GM21526 (cell line): ENCODE data around the gene SUPT5H.

ENCODE experiments used
- ATAC-seq: cut with Tn5 transposase; IDR thresholded peaks from one replicate; pipeline ENCODE4 v1.9.1; 2021; ENCODE audit warnings: moderate library complexity; ENCODE audit not compliant: unreplicated experiment, low FRiP score

Gene SUPT5H

DNA sequence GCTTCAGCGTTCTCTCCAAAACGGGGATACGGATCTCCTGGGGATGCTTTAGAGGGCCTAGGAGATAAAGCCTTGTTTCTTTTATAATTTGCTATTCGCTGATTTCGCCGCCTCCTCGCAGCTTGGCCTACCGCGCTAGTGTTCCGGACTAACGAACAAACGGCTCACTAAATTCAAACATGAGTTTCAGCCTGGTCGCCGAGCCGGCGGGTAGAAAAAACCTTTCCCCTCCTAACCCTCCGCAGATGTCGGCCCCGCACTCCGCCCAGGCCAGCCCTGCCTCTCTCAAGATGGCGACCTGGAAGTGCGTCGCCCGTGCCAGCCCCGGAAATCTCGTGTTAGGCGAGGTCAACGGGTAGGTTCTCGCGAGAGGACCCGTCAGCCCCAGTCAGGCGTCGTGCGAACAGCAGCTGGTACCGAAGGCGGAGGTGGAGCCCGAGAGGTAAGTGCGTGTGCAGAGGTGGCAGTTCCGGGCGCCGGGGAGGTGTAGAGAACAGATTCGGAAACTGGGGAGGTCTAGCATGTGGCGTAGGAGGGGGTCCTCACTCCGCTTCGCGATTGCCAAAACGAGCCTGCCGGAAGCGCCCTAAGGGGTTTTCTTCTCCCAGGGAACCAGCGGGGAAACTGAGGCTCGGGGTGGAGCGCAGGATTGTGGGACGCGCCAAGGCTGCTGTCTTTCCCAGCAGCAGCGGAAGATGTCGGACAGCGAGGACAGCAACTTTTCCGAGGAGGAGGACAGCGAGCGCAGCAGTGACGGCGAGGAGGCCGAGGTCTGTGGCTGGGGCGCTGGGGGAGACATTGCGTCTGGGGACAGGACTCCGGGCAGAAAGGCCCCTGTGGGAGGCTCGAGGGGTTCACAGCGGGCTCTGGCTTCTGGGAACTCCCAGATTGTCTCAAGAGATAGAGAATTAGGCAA is at the start of gene SUPT5H:
Gene SUPT5H (plus strand): TSS at position 387 of the 916 bp plus-strand sequence. CDS start 309 bp downstream, at position 696.
- ATAC-seq, result peak; percentile 69

GRCh38 chr19:39397360-39398296 is 47.8 kb upstream of the SUPT5H start:
- ATAC-seq, result peak; percentile 36

GRCh38 chr19:39398297-39398864 is 47.0 kb upstream of the SUPT5H start:
- no peak for ATAC-seq

DNA sequence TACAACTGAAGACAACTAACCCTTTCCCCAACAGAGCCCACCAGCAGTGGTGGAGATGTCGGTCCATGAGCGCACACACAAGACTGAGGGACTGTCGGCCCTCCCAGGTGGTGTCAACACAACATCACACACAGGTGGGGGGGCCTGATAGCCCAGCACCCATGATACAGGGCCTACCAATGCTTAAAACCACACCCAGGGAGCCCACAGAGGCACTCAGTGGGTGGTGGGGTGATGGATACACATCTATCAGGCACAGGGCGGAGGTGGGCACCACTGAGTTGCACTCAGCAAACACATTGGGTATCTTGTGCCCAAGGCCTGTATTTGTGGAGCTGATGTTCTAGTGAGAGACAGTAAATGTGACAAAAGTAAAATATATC is 45.7 kb upstream of the SUPT5H start:
- ATAC-seq, result no peak

GRCh38 chr19:39400061-39400460 is 45.3 kb upstream of the SUPT5H start:
- ATAC-seq, result no peak

DNA sequence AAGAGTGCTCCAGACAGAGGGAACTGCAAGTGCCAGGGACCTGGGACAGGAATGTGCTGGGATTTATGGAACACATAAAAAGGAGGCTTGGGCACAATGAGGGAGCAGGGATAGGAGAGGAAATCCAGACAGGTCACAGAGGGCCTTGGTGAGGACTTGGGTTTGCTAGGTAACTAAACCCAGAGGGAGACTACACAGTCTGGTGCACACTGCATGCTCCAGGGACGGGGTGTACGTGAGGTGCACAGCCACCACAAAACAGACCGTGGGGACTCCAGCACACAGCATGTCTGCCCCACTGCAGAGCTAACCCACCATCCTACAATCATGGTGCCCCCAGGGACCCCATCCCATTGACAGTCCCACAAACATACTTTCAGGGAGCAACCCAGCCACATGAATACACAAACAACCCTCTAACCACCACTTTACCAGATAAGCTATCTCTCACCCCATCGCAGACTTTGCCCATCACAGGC is 44.3 kb upstream of the SUPT5H start:
- no peak for ATAC-seq

DNA sequence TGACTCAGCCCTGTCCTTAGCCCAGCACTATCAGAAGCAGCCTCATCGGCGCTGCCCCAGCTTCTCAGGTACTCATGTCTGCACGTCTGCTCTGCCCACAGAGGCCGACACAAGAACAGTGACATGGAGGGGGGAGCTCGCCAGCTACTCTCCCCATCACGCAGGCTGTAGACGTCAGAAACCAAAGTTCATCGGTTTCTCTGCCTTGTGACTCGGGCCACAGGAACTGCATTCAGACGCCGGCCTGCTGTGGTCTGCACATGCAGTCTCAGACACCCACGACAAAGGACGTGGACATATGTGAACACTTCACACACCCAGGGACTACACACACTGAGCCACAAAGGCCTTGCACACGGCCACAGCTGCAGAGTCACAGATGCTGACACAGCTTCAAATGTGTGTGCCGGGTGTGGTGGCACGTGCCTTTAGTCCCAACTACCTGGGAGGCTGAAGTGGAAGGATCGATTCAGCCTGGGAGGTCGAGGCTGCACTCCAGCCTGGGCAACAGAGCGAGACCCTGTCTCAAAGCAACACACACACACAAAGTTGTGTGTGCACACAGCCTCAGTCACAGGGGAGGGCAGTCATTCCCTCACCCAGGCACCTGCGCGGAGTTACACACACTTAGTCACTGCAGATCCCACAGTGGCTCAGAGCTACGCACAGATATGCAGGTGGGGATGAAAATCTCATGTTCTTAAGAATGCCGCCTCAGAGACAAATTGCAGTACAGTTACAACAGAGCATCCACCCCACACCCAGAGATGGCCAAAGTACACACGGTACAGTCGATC is 43.6 kb upstream of the SUPT5H start:
- ATAC-seq, result no peak

GRCh38 chr19:39402346-39403300 is 42.8 kb upstream of the SUPT5H start:
- peak; percentile 22 for ATAC-seq

- no peak for ATAC-seq
These were observed 41.8 kb upstream of the SUPT5H start for GRCh38 chr19:39403331-39404312.

GRCh38 chr19:39405261-39405957 is 40.0 kb upstream of the SUPT5H start:
- ATAC-seq, result no peak

- ATAC-seq, result no peak
These were observed 39.3 kb upstream of the SUPT5H start for GRCh38 chr19:39405958-39406655.

DNA sequence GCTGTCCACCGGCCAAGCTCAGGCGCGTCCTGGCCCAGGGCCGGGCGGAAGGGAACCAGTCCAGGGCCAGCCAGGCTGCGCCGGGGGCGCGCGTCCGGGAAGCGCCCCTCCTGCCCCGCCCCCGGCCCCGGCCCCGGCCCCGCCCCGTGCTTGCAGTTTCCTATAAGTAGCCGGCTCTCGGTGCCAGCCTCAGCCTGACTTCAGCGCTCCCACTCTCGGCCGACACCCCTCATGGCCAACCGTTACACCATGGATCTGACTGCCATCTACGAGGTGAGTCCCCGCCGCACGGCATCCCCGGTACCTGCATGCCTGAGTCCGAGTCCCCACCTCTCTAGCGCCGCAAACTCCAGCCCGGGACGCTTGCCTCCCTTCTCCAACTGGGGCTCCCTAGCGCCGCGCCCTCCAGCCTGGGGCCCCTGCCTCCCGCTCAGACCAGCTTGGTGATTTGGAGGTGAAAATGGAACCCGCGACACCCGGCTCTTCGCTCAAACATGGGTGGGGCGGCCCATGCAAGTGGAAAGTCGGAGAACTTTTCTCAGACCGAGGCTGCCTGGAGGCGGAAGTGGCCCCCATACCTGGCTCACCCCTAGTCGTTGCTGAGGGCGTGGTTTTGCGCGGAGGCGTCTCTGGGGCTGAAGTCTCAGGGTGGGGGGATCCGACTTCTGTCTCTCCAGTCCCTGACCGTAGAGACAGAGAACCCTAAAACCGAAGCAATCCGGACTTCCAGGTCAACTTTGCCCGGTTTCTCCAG is 38.5 kb upstream of the SUPT5H start, which contains the start of gene ZFP36:
Gene ZFP36 (plus strand): TSS at position 192 of the 754 bp plus-strand sequence. CDS start 58 bp downstream, at position 250.
- ATAC-seq, result no peak

DNA sequence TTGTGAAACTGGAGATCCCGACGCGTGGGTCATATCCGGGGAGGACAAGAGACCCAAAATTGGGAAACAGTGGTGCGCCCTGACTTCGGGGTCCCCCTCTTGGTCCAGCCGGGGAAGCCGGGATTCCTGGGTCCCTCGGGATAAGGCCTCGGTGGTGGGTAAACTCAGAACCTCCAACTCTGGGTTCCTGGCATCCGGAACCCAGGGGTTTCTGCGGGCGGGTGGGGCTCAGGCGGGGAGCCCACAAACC is 38.0 kb upstream of the SUPT5H start:
- ATAC-seq, result no peak

DNA sequence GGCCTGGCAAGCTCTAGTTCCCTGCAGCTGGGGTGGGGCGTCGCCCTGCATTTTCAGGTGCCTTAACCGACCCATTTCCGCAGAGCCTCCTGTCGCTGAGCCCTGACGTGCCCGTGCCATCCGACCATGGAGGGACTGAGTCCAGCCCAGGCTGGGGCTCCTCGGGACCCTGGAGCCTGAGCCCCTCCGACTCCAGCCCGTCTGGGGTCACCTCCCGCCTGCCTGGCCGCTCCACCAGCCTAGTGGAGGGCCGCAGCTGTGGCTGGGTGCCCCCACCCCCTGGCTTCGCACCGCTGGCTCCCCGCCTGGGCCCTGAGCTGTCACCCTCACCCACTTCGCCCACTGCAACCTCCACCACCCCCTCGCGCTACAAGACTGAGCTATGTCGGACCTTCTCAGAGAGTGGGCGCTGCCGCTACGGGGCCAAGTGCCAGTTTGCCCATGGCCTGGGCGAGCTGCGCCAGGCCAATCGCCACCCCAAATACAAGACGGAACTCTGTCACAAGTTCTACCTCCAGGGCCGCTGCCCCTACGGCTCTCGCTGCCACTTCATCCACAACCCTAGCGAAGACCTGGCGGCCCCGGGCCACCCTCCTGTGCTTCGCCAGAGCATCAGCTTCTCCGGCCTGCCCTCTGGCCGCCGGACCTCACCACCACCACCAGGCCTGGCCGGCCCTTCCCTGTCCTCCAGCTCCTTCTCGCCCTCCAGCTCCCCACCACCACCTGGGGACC is 37.6 kb upstream of the SUPT5H start:
- ATAC-seq, result no peak
